Measurements from ENCODE around the gene EML1. TPM values are rescaled to one million over a fixed set of nuclear protein-coding genes. Genes with fewer than 3 reads are reported as not detected.

Gene EML1
- total and polyA plus RNA-seq, 2 of the 13 experiments (the other 11 are each of a cell fraction or from before 2014, with no cell fraction given) = 0.59 to 1.7 TPM

DNA sequence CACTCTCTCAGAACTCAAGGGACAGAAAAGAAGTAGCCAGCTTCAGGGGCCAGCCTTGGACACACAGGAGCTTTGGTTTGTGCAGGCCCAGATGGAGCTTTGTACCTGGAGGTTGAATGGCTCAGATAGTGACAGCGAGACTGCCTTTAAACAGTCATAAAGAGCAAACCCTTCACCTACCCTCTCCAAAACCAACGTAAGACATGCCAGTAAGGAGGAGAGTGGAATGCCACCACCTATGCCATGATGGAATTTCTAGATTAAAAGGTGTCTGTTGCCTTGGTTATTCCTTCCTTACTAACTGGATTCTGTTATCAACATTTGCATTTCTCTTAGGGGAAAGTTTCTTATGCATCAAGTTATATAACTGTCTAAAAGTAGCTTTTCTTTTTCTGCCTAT, 98.1 kb downstream of the EML1 start (continued):
- TF ChIP-seq, protein P1, sequence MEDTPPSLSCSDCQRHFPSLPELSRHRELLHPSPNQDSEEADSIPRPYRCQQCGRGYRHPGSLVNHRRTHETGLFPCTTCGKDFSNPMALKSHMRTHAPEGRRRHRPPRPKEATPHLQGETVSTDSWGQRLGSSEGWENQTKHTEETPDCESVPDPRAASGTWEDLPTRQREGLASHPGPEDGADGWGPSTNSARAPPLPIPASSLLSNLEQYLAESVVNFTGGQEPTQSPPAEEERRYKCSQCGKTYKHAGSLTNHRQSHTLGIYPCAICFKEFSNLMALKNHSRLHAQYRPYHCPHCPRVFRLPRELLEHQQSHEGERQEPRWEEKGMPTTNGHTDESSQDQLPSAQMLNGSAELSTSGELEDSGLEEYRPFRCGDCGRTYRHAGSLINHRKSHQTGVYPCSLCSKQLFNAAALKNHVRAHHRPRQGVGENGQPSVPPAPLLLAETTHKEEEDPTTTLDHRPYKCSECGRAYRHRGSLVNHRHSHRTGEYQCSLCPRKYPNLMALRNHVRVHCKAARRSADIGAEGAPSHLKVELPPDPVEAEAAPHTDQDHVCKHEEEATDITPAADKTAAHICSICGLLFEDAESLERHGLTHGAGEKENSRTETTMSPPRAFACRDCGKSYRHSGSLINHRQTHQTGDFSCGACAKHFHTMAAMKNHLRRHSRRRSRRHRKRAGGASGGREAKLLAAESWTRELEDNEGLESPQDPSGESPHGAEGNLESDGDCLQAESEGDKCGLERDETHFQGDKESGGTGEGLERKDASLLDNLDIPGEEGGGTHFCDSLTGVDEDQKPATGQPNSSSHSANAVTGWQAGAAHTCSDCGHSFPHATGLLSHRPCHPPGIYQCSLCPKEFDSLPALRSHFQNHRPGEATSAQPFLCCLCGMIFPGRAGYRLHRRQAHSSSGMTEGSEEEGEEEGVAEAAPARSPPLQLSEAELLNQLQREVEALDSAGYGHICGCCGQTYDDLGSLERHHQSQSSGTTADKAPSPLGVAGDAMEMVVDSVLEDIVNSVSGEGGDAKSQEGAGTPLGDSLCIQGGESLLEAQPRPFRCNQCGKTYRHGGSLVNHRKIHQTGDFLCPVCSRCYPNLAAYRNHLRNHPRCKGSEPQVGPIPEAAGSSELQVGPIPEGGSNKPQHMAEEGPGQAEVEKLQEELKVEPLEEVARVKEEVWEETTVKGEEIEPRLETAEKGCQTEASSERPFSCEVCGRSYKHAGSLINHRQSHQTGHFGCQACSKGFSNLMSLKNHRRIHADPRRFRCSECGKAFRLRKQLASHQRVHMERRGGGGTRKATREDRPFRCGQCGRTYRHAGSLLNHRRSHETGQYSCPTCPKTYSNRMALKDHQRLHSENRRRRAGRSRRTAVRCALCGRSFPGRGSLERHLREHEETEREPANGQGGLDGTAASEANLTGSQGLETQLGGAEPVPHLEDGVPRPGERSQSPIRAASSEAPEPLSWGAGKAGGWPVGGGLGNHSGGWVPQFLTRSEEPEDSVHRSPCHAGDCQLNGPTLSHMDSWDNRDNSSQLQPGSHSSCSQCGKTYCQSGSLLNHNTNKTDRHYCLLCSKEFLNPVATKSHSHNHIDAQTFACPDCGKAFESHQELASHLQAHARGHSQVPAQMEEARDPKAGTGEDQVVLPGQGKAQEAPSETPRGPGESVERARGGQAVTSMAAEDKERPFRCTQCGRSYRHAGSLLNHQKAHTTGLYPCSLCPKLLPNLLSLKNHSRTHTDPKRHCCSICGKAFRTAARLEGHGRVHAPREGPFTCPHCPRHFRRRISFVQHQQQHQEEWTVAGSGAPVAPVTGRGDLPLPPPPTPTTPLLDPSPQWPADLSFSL (CRISPR knock-in tag; IDR thresholded peaks at IDR 0.05) = no peak

DNA sequence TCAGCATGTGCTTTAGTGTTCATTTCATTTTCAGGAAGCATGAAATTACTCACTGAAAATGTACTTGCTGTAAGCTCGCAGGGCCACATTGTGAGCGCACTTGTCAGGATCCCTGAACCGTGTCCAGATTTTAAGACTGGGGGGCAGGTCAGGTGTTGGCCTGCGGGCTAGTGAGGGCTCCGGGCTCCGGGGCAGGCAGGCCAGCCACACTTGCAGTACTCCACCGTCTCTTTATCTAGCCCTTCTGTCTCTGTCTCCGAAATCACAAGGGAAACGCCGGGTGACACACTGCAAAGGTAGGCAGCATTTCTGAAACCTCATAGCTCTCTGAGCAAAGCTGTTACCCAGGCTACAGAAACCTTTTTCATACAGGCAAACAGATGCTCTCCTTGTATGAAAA, 98.7 kb downstream of the EML1 start:
- Histone ChIP-seq H3K4me2 (ENCODE audit: low read depth, low read length) (no peak overlapping the region), H3K36me3 (replicated peaks in 1 of 2; ENCODE audit: control insufficient read depth in 1 of 2, insufficient read depth in 2 of 2, low read length in 2 of 2) (no peaks in the 10 kb centered on the region), H3K9me3 (ENCODE audit: low read length) (no peaks in the 10 kb centered on the region), H3K27me3 (ENCODE audit: control insufficient read depth in 1 of 2, insufficient read depth in 2 of 2, low read length in 2 of 2) (no peaks in the 10 kb centered on the region), H4K20me1 (ENCODE audit: insufficient read depth, low read length) (no peaks in the 10 kb centered on the region), H3K79me2 (ENCODE audit: insufficient read depth, low read length) (no peaks in the 10 kb centered on the region), H2AFZ (ENCODE audit: low read length) (no peak overlapping the region), H3K9ac (ENCODE audit: insufficient read depth, low read depth, low read length) (no peak overlapping the region), H3K4me1 (ENCODE audit: insufficient read depth, low read length) (no peaks in the 10 kb centered on the region), H3K4me3 (replicated peaks in 1 of 3; ENCODE audit: insufficient read depth in 1 of 3, low read depth in 2 of 3, low read length in 3 of 3) (no peak overlapping the region), H3K27ac (ENCODE audit: extremely low read length, insufficient read depth, low read length) (no peak overlapping the region)
- DNase-seq (ENCODE audit: low spot score) (no peak), ATAC-seq (no peak), FAIRE-seq (no peak)
- POLR2A ChIA-PET = no interaction called here
- TF ChIP-seq, protein P2, sequence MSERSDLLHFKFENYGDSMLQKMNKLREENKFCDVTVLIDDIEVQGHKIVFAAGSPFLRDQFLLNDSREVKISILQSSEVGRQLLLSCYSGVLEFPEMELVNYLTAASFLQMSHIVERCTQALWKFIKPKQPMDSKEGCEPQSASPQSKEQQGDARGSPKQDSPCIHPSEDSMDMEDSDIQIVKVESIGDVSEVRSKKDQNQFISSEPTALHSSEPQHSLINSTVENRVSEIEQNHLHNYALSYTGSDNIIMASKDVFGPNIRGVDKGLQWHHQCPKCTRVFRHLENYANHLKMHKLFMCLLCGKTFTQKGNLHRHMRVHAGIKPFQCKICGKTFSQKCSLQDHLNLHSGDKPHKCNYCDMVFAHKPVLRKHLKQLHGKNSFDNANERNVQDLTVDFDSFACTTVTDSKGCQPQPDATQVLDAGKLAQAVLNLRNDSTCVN (CRISPR knock-in tag; IDR thresholded peaks at IDR 0.05; ENCODE audit: borderline replicate concordance) = no peak
- TF ChIP-seq ZNF343 (CRISPR knock-in tag; IDR thresholded peaks at IDR 0.05) (no peak), ZNF614 (CRISPR knock-in tag; IDR thresholded peaks at IDR 0.05; ENCODE audit: borderline replicate concordance) (no peak), ZNF883 (CRISPR knock-in tag; IDR thresholded peaks at IDR 0.05; ENCODE audit: not compliant biosample characterization) (no peak), GZF1 (CRISPR knock-in tag; IDR thresholded peaks at IDR 0.05) (no peak), ZSCAN30 (CRISPR knock-in tag; IDR thresholded peaks at IDR 0.05) (no peak), ZKSCAN5 (CRISPR knock-in tag; IDR thresholded peaks at IDR 0.05) (no peak), ASH2L (IDR thresholded peaks at IDR 0.05; ENCODE audit: insufficient read length, low read depth, low read length) (no peak), NR3C1 (CRISPR knock-in tag; IDR thresholded peaks at IDR 0.05) (no peak), TBL1XR1 (IDR thresholded peaks at IDR 0.05; ENCODE audit: borderline replicate concordance, low read length, partially characterized antibody) (no peak), ZNF7 (CRISPR knock-in tag; IDR thresholded peaks at IDR 0.05) (no peak), ZFP36L2 (CRISPR knock-in tag; IDR thresholded peaks at IDR 0.05) (no peak), HNF4G (IDR thresholded peaks at IDR 0.05; ENCODE audit: borderline replicate concordance, low read depth, low read length) (no peak), HNF4G (CRISPR knock-in tag; IDR thresholded peaks at IDR 0.05; ENCODE audit: borderline replicate concordance, low read depth) (no peak), EEA1 (CRISPR knock-in tag; IDR thresholded peaks at IDR 0.05; ENCODE audit: borderline replicate concordance) (no peak), POLR2AphosphoS5 (IDR thresholded peaks at IDR 0.05; ENCODE audit: low read depth, low read length) (no peak)
- TF ChIP-seq, protein P3, sequence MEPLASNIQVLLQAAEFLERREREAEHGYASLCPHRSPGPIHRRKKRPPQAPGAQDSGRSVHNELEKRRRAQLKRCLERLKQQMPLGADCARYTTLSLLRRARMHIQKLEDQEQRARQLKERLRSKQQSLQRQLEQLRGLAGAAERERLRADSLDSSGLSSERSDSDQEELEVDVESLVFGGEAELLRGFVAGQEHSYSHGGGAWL (CRISPR knock-in tag; IDR thresholded peaks at IDR 0.05) = no peak
- no TSS peak for BruUV-seq (replicated peaks)
- intact Hi-C loops (cut with micrococcal nuclease; ENCODE audit: unreplicated experiment) = no loop called here
- in situ Hi-C loops (cut with HindIII; ENCODE audit: extremely low pct_ligation_motif_present, low pct_unique_long_range_greater_than_20kb) = no loop called here
- 72% methylated on average over 10 of the region's 10 CpGs for WGBS (ENCODE audit: low lambda C conversion rate)
- CTCF ChIA-PET (ENCODE audit: low intra/inter-chr PET ratio, low total read pairs) = no interaction called here
